ENCODE measurements around the gene MTERF2.
"Not testable (repeated sequence)": the region's sequence is repeated elsewhere in the genome, so short reads cannot be mapped to it uniquely, and the experiment has no call there.

Gene MTERF2, protein sequence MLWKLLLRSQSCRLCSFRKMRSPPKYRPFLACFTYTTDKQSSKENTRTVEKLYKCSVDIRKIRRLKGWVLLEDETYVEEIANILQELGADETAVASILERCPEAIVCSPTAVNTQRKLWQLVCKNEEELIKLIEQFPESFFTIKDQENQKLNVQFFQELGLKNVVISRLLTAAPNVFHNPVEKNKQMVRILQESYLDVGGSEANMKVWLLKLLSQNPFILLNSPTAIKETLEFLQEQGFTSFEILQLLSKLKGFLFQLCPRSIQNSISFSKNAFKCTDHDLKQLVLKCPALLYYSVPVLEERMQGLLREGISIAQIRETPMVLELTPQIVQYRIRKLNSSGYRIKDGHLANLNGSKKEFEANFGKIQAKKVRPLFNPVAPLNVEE

GRCh38 chr12:106986625-106987389 lies at the start of gene MTERF2:
MTERF2 (minus strand) TSS chr12:106987146; CDS start chr12:106978714, 8,432 bp downstream.
- DNase-seq, result peak; percentile 91 to 96

DNA sequence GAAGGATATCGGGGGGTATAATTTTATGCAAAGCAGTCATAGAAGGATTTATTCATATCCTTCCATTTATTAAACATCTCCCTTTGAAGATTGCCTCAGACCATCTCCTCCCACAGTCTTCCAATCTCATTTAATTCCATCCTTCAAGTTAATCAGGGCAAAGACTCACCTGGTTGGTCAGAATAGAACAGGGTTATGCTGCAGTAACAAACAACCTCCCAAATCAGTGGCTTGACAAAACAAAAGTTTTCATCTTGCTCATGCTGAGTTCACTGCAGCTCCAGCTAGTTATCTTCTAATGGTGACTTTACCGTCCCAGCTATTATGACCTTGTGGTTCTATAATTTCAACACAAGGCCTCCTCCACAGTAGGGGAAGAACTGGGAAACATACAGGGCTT lies 48.8 kb upstream of the MTERF2 start:
- DNase-seq, result no peak

DNA sequence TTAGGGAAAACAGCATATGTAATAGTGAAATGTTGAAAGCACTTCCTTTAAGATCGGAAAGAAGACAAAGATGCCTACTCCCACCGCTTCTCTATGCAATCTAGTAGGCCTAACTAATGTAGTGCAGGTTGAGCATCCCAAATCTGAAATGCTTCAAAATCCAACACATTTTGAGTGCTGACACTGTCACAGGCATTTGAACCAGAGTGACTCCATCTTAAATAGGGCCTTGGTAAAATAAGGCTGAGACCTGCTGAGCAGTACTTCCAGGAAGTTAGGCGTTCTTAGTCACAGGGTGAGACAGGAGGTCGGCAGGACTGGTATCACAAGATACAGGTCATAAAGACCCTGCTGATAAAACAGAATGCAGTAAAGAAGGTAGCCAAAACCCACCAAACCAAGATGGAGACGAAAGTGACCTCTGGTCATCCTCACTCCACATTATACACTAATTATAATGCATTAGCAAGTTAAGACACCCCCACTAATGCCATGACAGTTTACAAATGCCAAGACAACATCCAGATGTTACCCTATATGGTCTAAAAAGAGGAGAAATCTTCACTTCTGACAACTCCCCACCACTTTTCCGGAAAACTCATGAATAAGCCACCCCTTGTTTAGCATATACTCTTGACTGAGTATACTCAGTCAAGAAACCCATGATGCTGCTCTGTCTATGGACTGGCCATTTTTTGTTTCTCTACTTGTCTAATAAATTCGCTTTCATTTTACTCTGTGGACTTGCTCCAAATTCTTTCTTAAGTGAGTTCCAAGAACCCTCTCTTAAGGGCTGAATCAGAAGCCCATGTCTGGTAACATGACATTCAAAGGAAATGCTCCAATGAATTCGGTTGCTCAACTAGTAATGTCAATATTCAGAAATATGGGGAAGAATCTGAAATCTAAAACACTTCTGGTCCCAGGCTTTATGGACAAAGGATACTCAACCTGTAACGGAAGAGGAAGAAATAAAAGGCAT lies 47.1 kb upstream of the MTERF2 start:
- DNase-seq, result no peak

GRCh38 chr12:107032266-107032665 lies 45.3 kb upstream of the MTERF2 start:
- no peak for DNase-seq

DNA sequence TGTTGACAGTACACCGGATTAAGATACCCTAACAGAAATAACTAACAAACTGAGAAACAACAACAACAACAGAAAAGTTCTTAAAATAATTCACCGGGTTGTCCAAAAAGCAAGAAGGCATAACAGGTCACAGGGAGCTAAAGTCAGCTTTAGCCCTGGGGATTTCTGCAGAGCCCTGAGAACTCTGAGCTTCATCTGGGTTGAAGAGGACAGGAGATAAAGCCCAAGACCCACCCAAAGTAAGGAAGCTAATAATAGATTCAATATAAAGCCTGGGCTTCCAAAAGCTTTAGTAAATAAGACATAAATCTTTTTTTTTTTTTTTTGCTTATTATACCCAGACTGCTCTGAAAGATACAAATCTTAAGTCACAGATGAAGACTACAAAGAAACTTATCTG lies 44.1 kb upstream of the MTERF2 start:
- no peak for DNase-seq

DNA sequence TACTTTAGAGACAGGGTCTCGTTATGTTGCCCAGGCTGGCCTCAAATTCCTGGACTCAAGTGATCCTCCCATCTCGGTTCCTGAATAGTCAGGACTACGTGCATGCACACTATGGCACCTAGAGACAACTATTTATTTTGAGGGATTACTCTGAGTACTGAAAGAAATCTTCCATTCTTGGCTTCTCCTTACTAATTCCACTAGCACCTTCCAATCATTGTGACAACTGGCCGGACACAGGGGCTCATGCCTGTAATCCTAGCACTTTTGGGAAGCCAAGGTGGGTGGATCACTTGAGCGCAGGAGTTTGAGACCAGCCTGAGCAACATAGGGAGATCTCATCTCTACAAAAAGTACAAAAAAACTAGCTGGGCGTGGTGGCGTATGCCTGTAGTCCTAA lies 42.1 kb upstream of the MTERF2 start:
- no peak for DNase-seq

GRCh38 chr12:107027636-107028053 lies 40.7 kb upstream of the MTERF2 start:
- DNase-seq, result no peak

- DNase-seq, result no peak
Observed at GRCh38 chr12:107026806-107027635, 40.1 kb upstream of the MTERF2 start.

DNA sequence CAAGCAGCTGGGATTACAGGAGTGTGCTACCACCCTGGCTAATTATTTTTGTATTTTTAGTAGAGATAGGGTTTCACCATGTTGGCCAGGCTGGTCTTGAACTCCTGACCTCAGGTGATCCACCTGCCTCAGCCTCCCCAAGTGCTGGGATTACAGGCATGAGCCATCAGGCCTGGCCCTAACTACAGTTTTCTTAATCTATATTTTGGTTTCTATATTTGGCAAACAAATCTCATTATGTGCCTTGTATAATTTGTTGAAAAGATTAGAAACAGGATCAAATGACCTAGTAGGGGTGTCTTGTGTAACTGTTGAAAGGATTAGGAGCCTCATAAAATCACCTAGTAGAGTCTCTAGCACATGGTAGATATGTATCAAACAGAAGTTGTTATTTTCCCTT lies 39.4 kb upstream of the MTERF2 start:
- not testable (repeated sequence) for DNase-seq

GRCh38 chr12:107025671-107026070 lies 38.7 kb upstream of the MTERF2 start:
- DNase-seq, result no peak

DNA sequence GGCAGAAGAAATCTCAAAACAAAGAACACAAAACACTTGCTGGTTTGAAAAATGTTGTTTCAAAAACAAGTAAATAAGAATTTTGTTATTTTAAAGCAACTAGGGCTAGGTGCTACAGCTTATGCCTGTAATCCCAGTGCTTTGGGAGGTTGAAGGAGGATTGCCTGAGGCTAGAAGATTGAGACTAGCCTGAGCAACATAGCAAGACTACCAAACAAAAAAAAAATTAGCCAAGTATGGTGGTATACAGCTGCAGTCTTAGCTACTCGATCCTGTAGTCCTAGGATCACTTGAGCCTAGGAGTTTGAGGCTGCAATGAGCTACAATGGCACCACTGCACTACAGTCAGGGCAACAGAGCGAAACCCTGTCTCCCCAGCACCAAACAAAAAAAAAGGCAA lies 32.6 kb upstream of the MTERF2 start:
- DNase-seq, result no peak

DNA sequence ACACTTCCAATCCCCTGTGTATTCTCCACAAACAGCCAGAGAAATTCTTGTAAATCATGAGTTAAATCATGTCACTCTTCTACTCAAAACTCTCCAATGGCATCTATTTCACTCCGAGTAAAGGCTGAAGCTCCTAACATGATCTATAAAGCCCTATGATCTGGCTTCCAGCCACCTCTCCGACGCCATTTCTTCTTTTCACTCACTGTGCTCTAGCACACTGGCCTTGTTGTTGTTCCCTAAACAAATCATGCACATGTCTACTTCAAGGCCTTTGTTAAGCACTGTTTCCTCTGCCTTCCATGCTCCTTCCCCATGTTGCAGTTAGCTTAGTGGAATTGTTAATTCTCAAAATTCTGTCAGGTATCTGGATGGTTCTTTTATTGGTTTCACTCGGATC lies 30.1 kb upstream of the MTERF2 start:
- no peak for DNase-seq

GRCh38 chr12:107014055-107014454 lies 27.1 kb upstream of the MTERF2 start:
- DNase-seq, result peak; percentile 5 to 41

- DNase-seq, result no peak
Observed at GRCh38 chr12:107012736-107013425, 25.9 kb upstream of the MTERF2 start.

DNA sequence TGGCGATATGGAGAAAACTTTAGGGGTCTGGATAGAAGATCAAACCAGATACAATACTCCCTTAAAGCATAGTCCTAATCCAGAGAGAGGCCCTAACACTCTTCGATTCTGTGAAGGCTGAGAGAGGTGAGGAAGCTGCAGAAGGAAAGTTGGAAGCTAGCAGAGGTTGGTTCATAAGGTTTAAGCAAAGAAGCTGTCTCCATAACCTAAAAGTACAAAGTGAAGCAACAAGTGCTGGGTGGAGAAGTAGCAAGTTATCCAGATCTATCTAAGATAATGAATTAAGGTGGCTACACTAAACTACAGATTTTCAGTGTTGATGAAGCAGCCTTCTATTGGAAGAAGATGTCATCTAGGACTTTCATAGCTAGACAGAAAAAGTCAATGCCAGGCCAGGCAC lies 24.6 kb upstream of the MTERF2 start:
- no peak for DNase-seq

DNA sequence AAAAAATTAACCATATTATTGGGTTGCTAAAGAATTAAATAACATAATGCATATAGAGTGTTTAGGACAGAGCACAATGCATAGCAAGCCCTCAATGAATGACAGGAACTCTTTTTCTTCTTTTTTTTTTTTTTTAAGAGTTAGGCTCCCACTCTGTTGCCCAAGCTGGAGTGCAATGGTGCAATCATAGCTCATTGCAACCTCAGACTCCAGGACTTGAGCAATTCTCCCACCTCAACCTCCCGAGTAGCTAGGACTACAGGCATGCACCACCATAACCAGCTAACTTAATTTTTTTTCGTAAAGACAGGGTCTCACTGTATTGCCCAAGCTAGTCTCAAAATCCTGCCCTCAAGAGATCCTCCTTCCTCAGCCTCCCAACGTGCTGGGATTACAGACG lies 20.5 kb upstream of the MTERF2 start:
- DNase-seq, result no peak

DNA sequence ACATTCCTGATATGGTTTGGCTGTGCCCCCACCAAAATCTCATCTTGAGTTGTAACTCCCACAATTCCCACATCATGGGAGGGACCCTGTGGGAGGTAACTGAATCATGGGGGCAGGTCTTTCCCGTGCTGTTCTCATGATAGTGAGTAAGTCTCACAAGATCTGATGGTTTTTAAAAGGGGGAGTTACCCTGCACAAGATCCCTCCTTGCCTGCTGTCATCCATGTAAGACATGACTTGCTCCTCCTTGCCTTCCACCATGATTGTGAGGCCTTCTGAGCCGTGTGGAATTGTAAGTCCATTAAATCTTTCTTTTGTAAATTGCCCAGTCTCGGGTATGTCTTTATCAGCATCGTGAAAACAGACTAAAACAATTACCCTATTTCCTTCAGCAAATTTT lies 15.7 kb upstream of the MTERF2 start:
- not testable (repeated sequence) for DNase-seq

GRCh38 chr12:106999446-106999845 lies 12.5 kb upstream of the MTERF2 start:
- DNase-seq, result no peak

- DNase-seq, result no peak
Observed at GRCh38 chr12:106997916-106998315, 11.0 kb upstream of the MTERF2 start.

GRCh38 chr12:106996102-106996501 lies 9.2 kb upstream of the MTERF2 start:
- DNase-seq, result not testable (repeated sequence)

DNA sequence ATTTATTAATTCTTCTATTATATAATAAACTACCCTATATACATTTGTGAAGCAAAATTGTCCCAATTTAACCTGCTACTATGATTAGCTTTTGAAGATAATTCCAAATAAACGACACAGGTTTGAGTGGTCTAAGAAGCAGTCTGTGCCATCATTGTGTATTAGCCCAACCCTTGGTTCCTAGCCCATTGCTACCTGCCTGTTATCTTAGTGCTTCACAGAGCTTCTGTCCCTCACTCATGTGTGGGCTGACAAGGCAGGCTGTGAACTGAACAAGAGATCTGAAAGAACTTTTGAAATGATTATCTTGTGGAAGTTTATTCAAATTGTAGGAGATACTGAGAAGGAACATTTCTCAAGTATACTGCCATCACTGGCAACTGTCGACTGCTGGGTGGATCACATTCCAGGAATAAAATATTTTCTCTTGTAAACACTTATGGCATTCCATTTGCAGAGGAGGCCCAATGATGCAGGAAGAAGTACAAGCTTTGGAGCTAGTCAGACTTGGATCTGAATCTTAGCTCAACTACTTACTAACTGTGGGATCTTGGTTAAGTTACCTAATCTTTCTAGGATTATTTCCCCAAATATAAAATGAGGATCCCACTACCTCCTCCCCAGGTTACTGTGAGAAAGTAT lies 7.8 kb upstream of the MTERF2 start:
- DNase-seq, result no peak

All from NCI-H526 (cell line).